ENCODE measurements around the gene RASL12. TPM values are rescaled to one million over a fixed set of nuclear protein-coding genes. Genes with fewer than 3 reads are reported as not detected.
"Not testable (repeated sequence)": the region's sequence is repeated elsewhere in the genome, so short reads cannot be mapped to it uniquely, and the experiment has no call there.

The RASL12 gene
- total RNA-seq, 2 donors from 2014 or later: 56.3 to 124 TPM

GRCh38 chr15:65095747-65096104 is 27.9 kb upstream of the RASL12 start:
- Histone ChIP-seq H3K9me3 (no peaks in the 10 kb centered on the region), H3K36me3 (no peaks in the 10 kb centered on the region), H3K4me3 (no peak overlapping the region), H3K27me3 (replicated peaks; ENCODE audit: insufficient read depth) (no peaks in the 10 kb centered on the region), H3K4me1 (replicated peaks) (no peaks in the 10 kb centered on the region), H3K27ac (peak overlapping the region in 1 of 2 donors; percentile 53)
- 71% methylated on average over 6 of the region's 6 CpGs for WGBS
- no peak for TF ChIP-seq CTCF (IDR thresholded peaks at IDR 0.05)
- TF ChIP-seq POLR2AphosphoS5 (IDR thresholded peaks at IDR 0.05): no peak
- TF ChIP-seq POLR2A (IDR thresholded peaks at IDR 0.05): no peak
- DNase-seq (ENCODE audit: low spot score): no peak
- intact Hi-C loops (cut with DNase I): loop anchor here (5.0 kb wide), 1 partner anchor 58 kb away; no protein-coding TSS in a partner anchor

GRCh38 chr15:65095011-65095746 is 27.4 kb upstream of the RASL12 start:
- 61% methylated on average over 5 of the region's 5 CpGs for WGBS
- intact Hi-C loops (cut with DNase I): loop anchor here (5.0 kb wide), 1 partner anchor 58 kb away; no protein-coding TSS in a partner anchor
- peak overlapping the region; percentile 47 to 53 for H3K27ac ChIP-seq

GRCh38 chr15:65094294-65094995 is 26.7 kb upstream of the RASL12 start:
- H3K9me3 ChIP-seq: no peaks in the 10 kb centered on the region
- no peaks in the 10 kb centered on the region for H3K27me3 ChIP-seq (replicated peaks; ENCODE audit: insufficient read depth)
- H3K4me1 ChIP-seq (replicated peaks): no peaks in the 10 kb centered on the region
- TF ChIP-seq POLR2A (IDR thresholded peaks at IDR 0.05): no peak
- TF ChIP-seq POLR2AphosphoS5 (IDR thresholded peaks at IDR 0.05): peak; percentile 24
- TF ChIP-seq CTCF (IDR thresholded peaks at IDR 0.05): no peak
- 68% methylated on average over 14 of the region's 14 CpGs for WGBS
- no peaks in the 10 kb centered on the region for H3K36me3 ChIP-seq
- no peak for DNase-seq (ENCODE audit: low spot score)
- no peak overlapping the region for H3K4me3 ChIP-seq
- intact Hi-C loops (cut with DNase I): no loop called here
- peak overlapping the region; percentile 47 to 53 for H3K27ac ChIP-seq

More at GRCh38 chr15:65095011-65095746, 27.4 kb upstream of the RASL12 start:
- no peak for DNase-seq (ENCODE audit: low spot score)
- no peaks in the 10 kb centered on the region for H3K4me1 ChIP-seq (replicated peaks)
- H3K36me3 ChIP-seq: no peaks in the 10 kb centered on the region
- no peak overlapping the region for H3K4me3 ChIP-seq
- no peak for TF ChIP-seq POLR2AphosphoS5 (IDR thresholded peaks at IDR 0.05)
- no peak for TF ChIP-seq POLR2A (IDR thresholded peaks at IDR 0.05)
- no peak for TF ChIP-seq CTCF (IDR thresholded peaks at IDR 0.05)
- H3K9me3 ChIP-seq: no peaks in the 10 kb centered on the region
- H3K27me3 ChIP-seq (replicated peaks; ENCODE audit: insufficient read depth): no peaks in the 10 kb centered on the region

- DNase-seq (ENCODE audit: low spot score); H3K9me3 ChIP-seq; H3K4me3 ChIP-seq; intact Hi-C loops (cut with DNase I); H3K4me1 ChIP-seq (replicated peaks); H3K27me3 ChIP-seq (replicated peaks; ENCODE audit: insufficient read depth); H3K36me3 ChIP-seq: not testable (repeated sequence)
- WGBS: 95% methylated on average over 13 of the region's 13 CpGs
- peak overlapping the region in 1 of 2 donors; percentile 53 for H3K27ac ChIP-seq
These were observed 26.0 kb upstream of the RASL12 start for GRCh38 chr15:65093793-65094170.

- WGBS: 81% methylated on average over 16 of the region's 17 CpGs
- no peak for DNase-seq (ENCODE audit: low spot score)
- no peak overlapping the region for H3K4me3 ChIP-seq
- H3K36me3 ChIP-seq: no peaks in the 10 kb centered on the region
- TF ChIP-seq CTCF (IDR thresholded peaks at IDR 0.05) (no peak), POLR2A (IDR thresholded peaks at IDR 0.05) (no peak), POLR2AphosphoS5 (IDR thresholded peaks at IDR 0.05) (no peak)
- no peaks in the 10 kb centered on the region for H3K27me3 ChIP-seq (replicated peaks; ENCODE audit: insufficient read depth)
- no peak overlapping the region for H3K27ac ChIP-seq
- no peaks in the 10 kb centered on the region for H3K4me1 ChIP-seq (replicated peaks)
- H3K9me3 ChIP-seq: no peaks in the 10 kb centered on the region
- intact Hi-C loops (cut with DNase I): no loop called here
These were observed 25.4 kb upstream of the RASL12 start for GRCh38 chr15:65092911-65093792.

Data from prostate gland (tissue), 2 donors.